DOHH2 (cell line): ENCODE measurements around the gene COA3.

ENCODE experiments used
- H3F3A ChIP-seq: fragments of 200-600 bp; sonication (generic), shearing (Covaris generic); 2 replicates; pipeline ENCODE4 v1.6.0; 2016; ENCODE audit warnings: antibody characterized with exemption, mild to moderate bottlenecking; ENCODE audit not compliant: control insufficient read depth, insufficient read depth
- H3K27ac ChIP-seq: fragments of 200-600 bp; sonication (generic); 2 replicates; pipeline ENCODE4 v1.5.1; 2014; ENCODE audit warnings: low read depth, mild to moderate bottlenecking, low read length, moderate library complexity
- H3K27me3 ChIP-seq: fragments of 200-600 bp; sonication (generic); 2 replicates; pipeline ENCODE4 v1.6.1; 2014; ENCODE audit warnings: mild to moderate bottlenecking, low read length, mixed read lengths; ENCODE audit not compliant: control insufficient read depth
- H3K36me3 ChIP-seq: fragments of 200-600 bp; sonication (generic); 2 replicates; pipeline ENCODE4 v1.6.1; 2014; ENCODE audit warnings: mild to moderate bottlenecking, low read length, moderate library complexity, mixed read lengths; ENCODE audit not compliant: control insufficient read depth
- H3K4me1 ChIP-seq: fragments of 200-600 bp; sonication (generic); 2 replicates; pipeline ENCODE4 v1.6.1; 2014; ENCODE audit warnings: mild to moderate bottlenecking, low read length, mixed read lengths; ENCODE audit not compliant: control insufficient read depth
- H3K4me2 ChIP-seq: fragments of 200-600 bp; sonication (generic); 2 replicates; pipeline ENCODE4 v1.6.0; 2014; ENCODE audit warnings: mild to moderate bottlenecking, low read length, moderate library complexity
- H3K4me3 ChIP-seq: fragments of 200-600 bp; sonication (generic); 2 replicates; pipeline ENCODE4 v1.5.1; 2014; ENCODE audit warnings: mild to moderate bottlenecking, low read length, mixed read lengths
- H3K79me2 ChIP-seq: fragments of 200-600 bp; sonication (generic); 2 replicates; pipeline ENCODE4 v1.6.1; 2014; ENCODE audit warnings: mild to moderate bottlenecking, low read length, mixed read lengths; ENCODE audit not compliant: control insufficient read depth
- H3K9me2 ChIP-seq: fragments of 200-600 bp; sonication (generic); replicated peaks from 2 replicates; pipeline ENCODE4 v1.6.1; 2014; ENCODE audit warnings: mild to moderate bottlenecking, low read length, mixed read lengths; ENCODE audit not compliant: control insufficient read depth
- H3K9me3 ChIP-seq: fragments of 200-600 bp; sonication (generic); 2 replicates; pipeline ENCODE4 v1.6.1; 2014; ENCODE audit warnings: antibody characterized with exemption, low read length, mixed read lengths; ENCODE audit not compliant: control insufficient read depth, insufficient read depth
- H4K20me1 ChIP-seq: fragments of 200-600 bp; sonication (generic); 2 replicates; pipeline ENCODE4 v1.6.0; 2014; ENCODE audit warnings: low read depth, mild to moderate bottlenecking, antibody characterized with exemption, low read length, moderate library complexity; ENCODE audit not compliant: control insufficient read depth, insufficient read depth
- CTCF ChIP-seq: fragments of 200-600 bp; sonication (generic); IDR thresholded peaks from one replicate; pipeline ENCODE4 v1.5.1; 2014; ENCODE audit warnings: antibody characterized with exemption, mild to moderate bottlenecking, low read depth, low read length; ENCODE audit not compliant: poor library complexity, severe bottlenecking
- EZH2phosphoT487 ChIP-seq: fragments of 200-600 bp; sonication (generic); IDR thresholded peaks from 2 replicates; pipeline ENCODE4 v1.6.1; 2017; ENCODE audit warnings: borderline replicate concordance, mild to moderate bottlenecking, antibody characterized with exemption, low read length, moderate library complexity, mixed read lengths

Gene COA3

GRCh38 chr17:42795061-42795460 lies 3.4 kb downstream of the COA3 start:
- Histone ChIP-seq H3K4me3 (no peak overlapping the region), H4K20me1 (no peaks in the 10 kb centered on the region), H3K36me3 (no peaks in the 10 kb centered on the region), H3K27ac (no peak overlapping the region), H3K79me2 (peaks cover 6% of the 10 kb centered on the region), H3F3A (no peaks in the 10 kb centered on the region), H3K27me3 (peaks cover 15% of the 10 kb centered on the region), H3K9me2 (no peaks in the 10 kb centered on the region), H3K4me2 (no peak overlapping the region), H3K9me3 (no peaks in the 10 kb centered on the region), H3K4me1 (peaks cover 13% of the 10 kb centered on the region)
- TF ChIP-seq EZH2phosphoT487 (no peak), CTCF (no peak)

- TF ChIP-seq EZH2phosphoT487 (no peak), CTCF (no peak)
- no peaks in the 10 kb centered on the region for H4K20me1 ChIP-seq
These were observed 6.0 kb downstream of the COA3 start for GRCh38 chr17:42792545-42792944.

GRCh38 chr17:42791948-42792347 lies 6.6 kb downstream of the COA3 start:
- H3K4me3 ChIP-seq: no peak overlapping the region
- no peaks in the 10 kb centered on the region for H3K9me3 ChIP-seq
- no peaks in the 10 kb centered on the region for H3K9me2 ChIP-seq
- no peak for TF ChIP-seq EZH2phosphoT487
- no peak for TF ChIP-seq CTCF
- no peaks in the 10 kb centered on the region for H3F3A ChIP-seq
- H3K4me2 ChIP-seq: no peak overlapping the region
- H3K4me1 ChIP-seq: no peaks in the 10 kb centered on the region; the same call in 1 of the 2 replicates
- no peaks in the 10 kb centered on the region for H3K79me2 ChIP-seq
- no peaks in the 10 kb centered on the region for H3K36me3 ChIP-seq
- no peak overlapping the region for H3K27ac ChIP-seq
- no peaks in the 10 kb centered on the region for H4K20me1 ChIP-seq
- H3K27me3 ChIP-seq: peaks cover 15% of the 10 kb centered on the region

More at GRCh38 chr17:42792545-42792944, 6.0 kb downstream of the COA3 start:
- Histone ChIP-seq H3K4me3 (no peak overlapping the region), H3K79me2 (no peaks in the 10 kb centered on the region; the same call in 1 of the 2 replicates), H3K27ac (no peak overlapping the region), H3F3A (no peaks in the 10 kb centered on the region), H3K27me3 (peaks cover 15% of the 10 kb centered on the region), H3K4me2 (no peak overlapping the region), H3K9me3 (no peaks in the 10 kb centered on the region), H3K36me3 (no peaks in the 10 kb centered on the region), H3K9me2 (no peaks in the 10 kb centered on the region), H3K4me1 (peaks cover 3% of the 10 kb centered on the region)
